GM18951 (cell line): ENCODE results near the gene NPR3.
"Not testable (repeated sequence)": the region's sequence is repeated elsewhere in the genome, so short reads cannot be mapped to it uniquely, and the experiment has no call there.

Source experiments
- POLR2A ChIP-seq: IDR thresholded peaks from 4 replicates; pipeline ENCODE4 v1.6.1; 2011; ENCODE audit warnings: mild to moderate bottlenecking; ENCODE audit not compliant: insufficient read length, insufficient read depth; ENCODE audit errors: extremely low read depth
- in situ Hi-C: fragments of 300-500 bp; cut with MboI; formaldehyde crosslinking; loops from one replicate; pipeline ENCODE4 v1.12.0; 2022; ENCODE audit warnings: low sequenced_read_pairs, mixed read lengths, inconsistent platforms; ENCODE audit not compliant: unreplicated experiment

NPR3 gene

GRCh38 chr5:32780508-32780919 is 69.4 kb downstream of the NPR3 start:
- TF ChIP-seq POLR2A: no peak
- in situ Hi-C loops: no loop called here

- no peak for TF ChIP-seq POLR2A
- in situ Hi-C loops: no loop called here
Observed at GRCh38 chr5:32783661-32784060, 72.5 kb downstream of the NPR3 start.

- no peak for TF ChIP-seq POLR2A
- in situ Hi-C loops: no loop called here
Observed at GRCh38 chr5:32785611-32786254, 74.6 kb downstream of the NPR3 start.

GRCh38 chr5:32786311-32786710 is 75.2 kb downstream of the NPR3 start:
- no peak for TF ChIP-seq POLR2A
- in situ Hi-C loops: no loop called here

- in situ Hi-C loops: no loop called here
- no peak for TF ChIP-seq POLR2A
Observed at GRCh38 chr5:32790411-32790951, 79.4 kb downstream of the NPR3 start.

GRCh38 chr5:32791536-32792243 is 80.6 kb downstream of the NPR3 start:
- in situ Hi-C loops: no loop called here
- no peak for TF ChIP-seq POLR2A

DNA sequence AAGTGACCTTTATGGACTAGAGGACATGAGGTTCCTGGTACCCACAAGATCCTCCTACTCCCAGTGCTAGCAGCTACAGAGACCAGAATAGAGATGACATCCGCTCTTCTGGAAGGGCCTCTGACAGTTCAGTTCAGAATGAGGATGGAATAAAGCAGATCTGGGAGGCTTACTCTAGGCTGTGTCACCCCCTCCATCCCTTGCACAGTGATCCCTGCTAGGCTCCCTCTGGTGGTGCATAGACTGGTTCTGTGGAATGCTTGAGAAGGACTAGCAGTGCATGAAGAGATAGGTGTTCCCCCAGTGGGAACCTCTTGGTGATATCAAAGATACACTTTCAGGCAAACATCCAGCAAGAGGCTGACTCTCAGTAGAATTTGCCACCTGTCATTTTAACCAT is 83.0 kb downstream of the NPR3 start:
- TF ChIP-seq POLR2A: no peak
- in situ Hi-C loops: no loop called here

- in situ Hi-C loops: no loop called here
Observed at GRCh38 chr5:32802764-32803163, 91.6 kb downstream of the NPR3 start.

DNA sequence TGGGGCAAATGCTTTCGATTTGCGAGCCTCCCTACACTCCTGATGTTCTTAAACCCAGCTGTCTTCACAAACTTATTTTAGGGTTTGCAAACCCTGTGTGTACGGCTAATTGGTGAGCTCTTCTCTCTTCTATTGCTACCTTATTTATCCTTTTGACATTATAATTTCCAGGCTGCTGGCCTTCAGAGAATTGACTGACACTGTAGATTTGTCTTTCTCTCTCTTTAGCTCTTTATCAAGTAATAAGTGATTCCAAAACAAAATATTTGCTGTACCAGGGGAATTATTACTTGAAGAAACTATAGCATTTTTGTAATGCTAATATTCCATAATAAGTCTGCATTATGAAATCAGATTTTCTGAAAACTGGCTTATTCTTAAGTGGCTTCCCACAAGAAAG is 92.5 kb downstream of the NPR3 start:
- no peak for TF ChIP-seq POLR2A
- in situ Hi-C loops: no loop called here

More at GRCh38 chr5:32802764-32803163, 91.6 kb downstream of the NPR3 start:
- no peak for TF ChIP-seq POLR2A

DNA sequence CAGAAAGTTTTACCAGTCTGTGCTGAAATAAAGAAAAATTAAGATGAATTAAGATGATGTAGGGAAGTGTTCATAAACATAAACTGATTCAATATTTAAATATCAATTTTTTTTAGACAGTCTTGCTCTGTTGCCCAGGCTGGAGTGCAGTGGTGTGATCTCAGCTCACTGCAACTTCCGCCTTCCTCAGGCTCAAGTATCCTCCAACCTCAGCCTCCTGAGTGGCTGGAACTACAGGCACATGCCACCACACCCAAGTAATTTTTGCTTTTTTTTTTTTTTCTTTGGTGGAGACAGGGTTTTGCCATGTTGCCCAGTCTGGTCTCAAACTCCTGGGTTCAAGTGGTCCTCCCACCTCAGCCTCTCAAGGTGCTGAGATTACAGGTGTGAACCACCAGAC is 94.3 kb downstream of the NPR3 start:
- in situ Hi-C loops: not testable (repeated sequence)

- in situ Hi-C loops: no loop called here
- TF ChIP-seq POLR2A: no peak
Observed at GRCh38 chr5:32805971-32806638, 95.0 kb downstream of the NPR3 start.

DNA sequence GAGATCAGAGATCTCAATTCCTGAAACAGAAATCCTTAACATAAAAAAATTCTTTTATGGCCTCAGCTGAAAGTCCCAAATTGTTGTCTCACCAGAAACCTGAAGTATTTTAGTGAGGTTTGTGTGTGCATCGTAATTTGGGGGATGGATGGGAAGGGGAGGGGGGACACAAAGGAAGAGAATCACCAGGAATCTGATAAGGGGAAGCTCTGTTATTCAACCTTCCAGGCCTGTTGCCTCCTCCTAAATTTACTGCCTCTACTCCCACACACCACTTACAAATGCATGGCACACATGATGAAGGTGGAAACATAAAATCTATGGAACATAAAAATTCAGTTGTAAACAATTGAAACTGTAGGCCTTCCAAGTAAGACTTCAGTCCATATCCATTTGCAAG is 97.7 kb downstream of the NPR3 start:
- no peak for TF ChIP-seq POLR2A
- in situ Hi-C loops: no loop called here

GRCh38 chr5:32810804-32811203 is 99.7 kb downstream of the NPR3 start:
- in situ Hi-C loops: no loop called here
- TF ChIP-seq POLR2A: no peak

GRCh38 chr5:32812399-32812798 is 101.3 kb downstream of the NPR3 start:
- TF ChIP-seq POLR2A: no peak

More at GRCh38 chr5:32812399-32812798, 101.3 kb downstream of the NPR3 start:
- in situ Hi-C loops: no loop called here
